Loucy (cell line): ENCODE measurements around the gene RACK1.
"Not testable (repeated sequence)": the region's sequence is repeated elsewhere in the genome, so short reads cannot be mapped to it uniquely, and the experiment has no call there.

Experiments
- H2AFZ ChIP-seq: fragments of 200-600 bp; sonication (generic); 2 replicates; pipeline ENCODE4 v1.6.0; 2016; ENCODE audit warnings: antibody characterized with exemption, mild to moderate bottlenecking, low read length, moderate library complexity
- H3F3A ChIP-seq: fragments of 200-600 bp; 2 replicates; pipeline ENCODE4 v1.6.0; 2016; ENCODE audit warnings: antibody characterized with exemption, low read depth, mild to moderate bottlenecking
- H3K27me3 ChIP-seq: fragments of 200-600 bp; sonication (generic); 2 replicates; pipeline ENCODE4 v1.6.1; 2014; ENCODE audit warnings: low read length, mild to moderate bottlenecking; ENCODE audit not compliant: insufficient read depth, poor library complexity, severe bottlenecking
- H3K36me3 ChIP-seq: fragments of 200-600 bp; sonication (generic); 2 replicates; pipeline ENCODE4 v1.6.1; 2016; ENCODE audit warnings: low read length; ENCODE audit not compliant: insufficient read depth
- H3K4me1 ChIP-seq: fragments of 200-600 bp; sonication (generic); 2 replicates; pipeline ENCODE4 v1.5.1; 2014; ENCODE audit warnings: low read length, mild to moderate bottlenecking; ENCODE audit not compliant: insufficient read depth, poor library complexity, severe bottlenecking
- H3K4me2 ChIP-seq: fragments of 200-600 bp; sonication (generic); 2 replicates; pipeline ENCODE4 v1.6.0; 2014; ENCODE audit warnings: antibody characterized with exemption, low read length, low read depth, mild to moderate bottlenecking; ENCODE audit not compliant: poor library complexity, severe bottlenecking
- H3K4me3 ChIP-seq: fragments of 200-600 bp; sonication (generic); 2 replicates; pipeline ENCODE4 v1.5.1; 2014; ENCODE audit warnings: low read length, mild to moderate bottlenecking, mixed read lengths; ENCODE audit not compliant: poor library complexity, severe bottlenecking
- H3K79me2 ChIP-seq: fragments of 200-600 bp; sonication (generic); 2 replicates; pipeline ENCODE4 v1.6.1; 2014; ENCODE audit warnings: low read length; ENCODE audit not compliant: insufficient read depth
- H3K9ac ChIP-seq: fragments of 200-600 bp; sonication (generic); 2 replicates; pipeline ENCODE4 v1.6.0; 2014; ENCODE audit warnings: mild to moderate bottlenecking, low read depth, low read length, moderate library complexity; ENCODE audit not compliant: poor library complexity, severe bottlenecking
- H3K9me2 ChIP-seq: fragments of 200-600 bp; sonication (generic); replicated peaks from 2 replicates; pipeline ENCODE4 v1.6.1; 2016; ENCODE audit warnings: low read depth, low read length, mixed read lengths
- H3K9me3 ChIP-seq: fragments of 200-600 bp; sonication (generic); 2 replicates; pipeline ENCODE4 v1.6.1; 2014; ENCODE audit warnings: mild to moderate bottlenecking, antibody characterized with exemption, low read length, low read depth; ENCODE audit not compliant: insufficient read depth
- H4K20me1 ChIP-seq: fragments of 200-600 bp; sonication (generic); 2 replicates; pipeline ENCODE4 v1.6.0; 2014; ENCODE audit warnings: antibody characterized with exemption, low read length, mild to moderate bottlenecking; ENCODE audit not compliant: insufficient read depth, poor library complexity, severe bottlenecking
- EZH2phosphoT487 ChIP-seq: fragments of 200-600 bp; IDR thresholded peaks from 2 replicates; pipeline ENCODE4 v1.6.1; 2018; ENCODE audit warnings: antibody characterized with exemption, mild to moderate bottlenecking, moderate library complexity, borderline replicate concordance
- TF ChIP-seq, protein P1 (sequence below): fragments of 200-600 bp; sonication (generic); conservative IDR thresholded peaks from 2 replicates; pipeline ENCODE4 v1.5.1; 2014; ENCODE audit warnings: mild to moderate bottlenecking, antibody characterized with exemption, low read length

The RACK1 gene

GRCh38 chr5:181209006-181209405 lies 34.7 kb downstream of the RACK1 start:
- not testable (repeated sequence) for H4K20me1 ChIP-seq, H3K9ac ChIP-seq, H2AFZ ChIP-seq, H3K4me1 ChIP-seq, H3K9me3 ChIP-seq, H3K4me2 ChIP-seq, H3K27me3 ChIP-seq, H3K79me2 ChIP-seq, H3K9me2 ChIP-seq, H3K4me3 ChIP-seq, H3F3A ChIP-seq, H3K36me3 ChIP-seq

GRCh38 chr5:181207960-181208253 lies 35.8 kb downstream of the RACK1 start:
- TF ChIP-seq EZH2phosphoT487: no peak
- TF ChIP-seq, protein P1, sequence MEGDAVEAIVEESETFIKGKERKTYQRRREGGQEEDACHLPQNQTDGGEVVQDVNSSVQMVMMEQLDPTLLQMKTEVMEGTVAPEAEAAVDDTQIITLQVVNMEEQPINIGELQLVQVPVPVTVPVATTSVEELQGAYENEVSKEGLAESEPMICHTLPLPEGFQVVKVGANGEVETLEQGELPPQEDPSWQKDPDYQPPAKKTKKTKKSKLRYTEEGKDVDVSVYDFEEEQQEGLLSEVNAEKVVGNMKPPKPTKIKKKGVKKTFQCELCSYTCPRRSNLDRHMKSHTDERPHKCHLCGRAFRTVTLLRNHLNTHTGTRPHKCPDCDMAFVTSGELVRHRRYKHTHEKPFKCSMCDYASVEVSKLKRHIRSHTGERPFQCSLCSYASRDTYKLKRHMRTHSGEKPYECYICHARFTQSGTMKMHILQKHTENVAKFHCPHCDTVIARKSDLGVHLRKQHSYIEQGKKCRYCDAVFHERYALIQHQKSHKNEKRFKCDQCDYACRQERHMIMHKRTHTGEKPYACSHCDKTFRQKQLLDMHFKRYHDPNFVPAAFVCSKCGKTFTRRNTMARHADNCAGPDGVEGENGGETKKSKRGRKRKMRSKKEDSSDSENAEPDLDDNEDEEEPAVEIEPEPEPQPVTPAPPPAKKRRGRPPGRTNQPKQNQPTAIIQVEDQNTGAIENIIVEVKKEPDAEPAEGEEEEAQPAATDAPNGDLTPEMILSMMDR: no peak
- Histone ChIP-seq H3F3A (no peaks in the 10 kb centered on the region; the same call in 1 of the 2 replicates), H4K20me1 (no peaks in the 10 kb centered on the region), H3K9ac (no peak overlapping the region), H3K4me1 (peaks cover 7% of the 10 kb centered on the region), H3K27me3 (no peaks in the 10 kb centered on the region), H3K9me2 (no peaks in the 10 kb centered on the region), H3K9me3 (no peaks in the 10 kb centered on the region), H2AFZ (no peak overlapping the region), H3K4me3 (peak overlapping the region; percentile 80), H3K79me2 (no peaks in the 10 kb centered on the region), H3K36me3 (no peaks in the 10 kb centered on the region), H3K4me2 (peak overlapping the region; percentile 67)

- no peaks in the 10 kb centered on the region for H3K9me2 ChIP-seq
- no peaks in the 10 kb centered on the region for H3K79me2 ChIP-seq
- H3K9me3 ChIP-seq: no peaks in the 10 kb centered on the region
- H3K36me3 ChIP-seq: no peaks in the 10 kb centered on the region
- H4K20me1 ChIP-seq: no peaks in the 10 kb centered on the region
- peak overlapping the region; percentile 80 for H3K4me3 ChIP-seq
- TF ChIP-seq, protein P1: no peak
- no peak for TF ChIP-seq EZH2phosphoT487
- H3K9ac ChIP-seq: peak overlapping the region; percentile 76
- peaks cover 7% of the 10 kb centered on the region for H3K4me1 ChIP-seq
- no peaks in the 10 kb centered on the region for H3K27me3 ChIP-seq
- peak overlapping the region; percentile 67 for H3K4me2 ChIP-seq
- H2AFZ ChIP-seq: peak overlapping the region; percentile 43; the same call in 1 of the 2 replicates
- H3F3A ChIP-seq: no peaks in the 10 kb centered on the region; the same call in 1 of the 2 replicates
Observed at GRCh38 chr5:181207214-181207959, 36.3 kb downstream of the RACK1 start.
